Activated effector memory CD4-positive, alpha-beta T cell treated with anti-CD3 and anti-CD28 coated beads, Interleukin-2, amount 50 U/mL, for 16 hours (primary cell): Measurements from ENCODE around the gene PROC.

Experiments
- DNase-seq: peaks from one replicate; pipeline ENCODE4 v3.0.0-alpha.2; 2020

Gene PROC

GRCh38 chr2:127418300-127419111, at the start of gene PROC:
TSS of gene PROC (plus strand) at chr2:127418427. CDS start at chr2:127419943, 1,516 bp downstream.
- DNase-seq, result no peak

GRCh38 chr2:127370010-127370409, 48.2 kb upstream of the PROC start:
- DNase-seq, result no peak

DNA sequence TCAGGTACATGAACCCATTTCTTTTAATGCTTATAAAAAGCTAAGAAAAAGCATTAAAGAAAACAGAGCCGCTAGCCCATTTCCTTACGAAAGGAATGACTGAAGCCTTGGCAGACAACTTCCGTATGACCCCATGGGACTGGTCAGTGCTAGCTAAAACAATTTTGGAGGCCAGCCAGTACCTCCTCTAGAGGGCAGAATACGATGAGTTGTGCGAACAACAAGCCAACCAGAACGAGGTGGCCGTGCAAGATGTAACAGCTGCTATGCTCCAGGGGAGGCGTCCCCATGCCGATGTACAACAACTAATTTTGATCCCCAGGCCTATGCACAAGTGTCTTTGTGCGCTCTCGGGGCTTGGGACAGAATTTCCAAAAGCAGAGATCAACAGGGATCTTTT, 47.2 kb upstream of the PROC start:
- no peak for DNase-seq

DNA sequence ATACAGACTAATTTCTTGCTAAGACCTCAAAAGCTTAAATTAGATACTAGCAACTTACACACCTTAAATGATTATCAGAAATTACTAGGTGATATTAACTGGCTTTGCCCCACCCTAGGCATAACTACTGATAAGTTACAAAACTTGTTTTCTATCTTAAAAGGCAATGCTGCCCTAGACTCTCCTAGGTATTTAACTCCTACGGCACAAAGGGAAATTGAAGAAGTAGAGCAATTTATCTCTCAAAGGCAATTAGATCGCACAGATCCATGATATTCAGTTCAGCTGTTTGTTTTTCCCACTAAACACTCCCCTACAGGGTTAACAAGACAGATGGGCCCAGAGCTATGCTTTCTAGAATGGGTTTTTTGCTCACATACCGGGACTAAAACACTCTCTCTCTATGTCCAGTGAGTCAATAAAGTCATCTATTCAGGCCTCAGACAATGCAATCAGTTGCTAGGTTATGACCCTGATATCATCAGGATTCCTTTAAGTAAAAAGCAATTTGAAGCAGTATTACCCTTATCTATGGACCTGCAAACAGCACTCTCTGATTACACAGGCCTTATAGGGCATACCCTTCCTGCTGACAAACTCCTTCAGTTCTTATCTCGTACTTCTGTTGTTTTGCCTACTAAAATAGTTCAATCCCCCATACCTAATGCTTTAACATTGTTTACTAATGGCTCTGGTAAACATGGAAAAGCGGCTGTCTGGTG, 44.7 kb upstream of the PROC start:
- no peak for DNase-seq

DNA sequence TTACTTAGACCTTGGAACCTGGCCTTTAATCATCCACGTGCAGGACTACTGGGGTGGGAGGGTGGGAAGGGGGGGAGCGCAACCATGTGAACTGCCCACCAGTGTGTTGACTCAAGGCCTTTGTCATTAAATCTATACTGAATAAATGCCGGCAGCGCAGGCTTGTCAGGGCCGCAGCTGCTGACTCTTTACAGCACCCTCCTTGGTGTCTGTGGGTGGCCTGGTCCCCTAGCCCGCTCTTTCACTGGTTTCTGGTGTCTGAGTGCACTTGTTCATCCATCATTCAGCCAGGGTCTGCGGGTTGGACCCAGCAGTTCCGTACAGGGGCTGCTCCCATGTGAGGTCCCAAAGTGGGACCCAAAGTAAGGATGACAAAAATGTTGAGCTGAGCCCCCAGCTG, 42.0 kb upstream of the PROC start:
- no peak for DNase-seq

GRCh38 chr2:127377262-127377661, 41.0 kb upstream of the PROC start:
- DNase-seq, result no peak

GRCh38 chr2:127378720-127379119, 39.5 kb upstream of the PROC start:
- DNase-seq, result no peak

GRCh38 chr2:127379712-127380355, 38.4 kb upstream of the PROC start:
- DNase-seq, result no peak

DNA sequence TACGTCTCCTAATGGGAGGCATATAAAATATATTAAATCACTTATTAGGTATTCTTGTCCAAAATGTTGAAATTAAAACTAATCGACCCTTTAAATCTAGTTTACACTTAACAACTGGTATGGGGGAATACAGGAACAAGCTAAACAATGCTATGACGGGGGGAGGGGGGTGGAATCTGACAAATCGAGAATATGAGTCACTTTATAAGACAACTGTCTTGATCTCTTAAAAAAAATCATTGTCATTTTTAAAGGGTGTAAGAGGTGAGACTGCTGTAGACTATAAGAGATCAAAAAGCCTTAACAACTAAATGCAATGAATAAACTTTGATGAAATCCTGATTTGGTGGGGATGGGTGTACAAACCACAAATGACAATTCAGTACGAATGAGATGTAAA, 36.5 kb upstream of the PROC start:
- no peak for DNase-seq

- no peak for DNase-seq
Measured at GRCh38 chr2:127382831-127383230, 35.4 kb upstream of the PROC start.

DNA sequence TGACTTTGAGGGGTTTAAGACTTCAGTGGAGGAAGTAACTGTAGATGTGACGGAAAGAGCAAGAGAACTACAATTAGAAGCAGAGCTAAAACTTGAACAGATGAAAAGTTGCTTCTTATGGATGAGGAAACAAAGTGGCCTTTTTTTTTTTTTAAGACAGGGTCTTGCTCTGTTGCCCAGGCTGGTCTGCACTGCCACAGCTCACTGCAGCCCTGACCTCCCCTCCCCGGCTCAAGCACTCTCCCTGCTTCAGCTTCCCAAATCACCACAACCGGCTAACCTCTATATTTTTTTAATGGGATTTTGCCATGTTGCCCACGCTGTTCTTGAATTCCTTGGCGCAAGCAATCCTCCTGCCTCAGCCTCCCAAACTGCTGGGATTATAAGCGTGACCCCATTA, 33.7 kb upstream of the PROC start:
- no peak for DNase-seq

- no peak for DNase-seq
Measured at GRCh38 chr2:127386246-127386645, 32.0 kb upstream of the PROC start.

GRCh38 chr2:127386764-127387654, 31.2 kb upstream of the PROC start:
- peak; percentile 91 for DNase-seq

- DNase-seq, result peak; percentile 98
Measured at GRCh38 chr2:127387655-127388422, 30.4 kb upstream of the PROC start, which contains the start of gene MAP3K2. TSS of gene MAP3K2 (minus strand) at chr2:127387975. CDS start at chr2:127343129, 44,846 bp downstream.

GRCh38 chr2:127388423-127389164, 29.6 kb upstream of the PROC start:
- DNase-seq, result no peak

DNA sequence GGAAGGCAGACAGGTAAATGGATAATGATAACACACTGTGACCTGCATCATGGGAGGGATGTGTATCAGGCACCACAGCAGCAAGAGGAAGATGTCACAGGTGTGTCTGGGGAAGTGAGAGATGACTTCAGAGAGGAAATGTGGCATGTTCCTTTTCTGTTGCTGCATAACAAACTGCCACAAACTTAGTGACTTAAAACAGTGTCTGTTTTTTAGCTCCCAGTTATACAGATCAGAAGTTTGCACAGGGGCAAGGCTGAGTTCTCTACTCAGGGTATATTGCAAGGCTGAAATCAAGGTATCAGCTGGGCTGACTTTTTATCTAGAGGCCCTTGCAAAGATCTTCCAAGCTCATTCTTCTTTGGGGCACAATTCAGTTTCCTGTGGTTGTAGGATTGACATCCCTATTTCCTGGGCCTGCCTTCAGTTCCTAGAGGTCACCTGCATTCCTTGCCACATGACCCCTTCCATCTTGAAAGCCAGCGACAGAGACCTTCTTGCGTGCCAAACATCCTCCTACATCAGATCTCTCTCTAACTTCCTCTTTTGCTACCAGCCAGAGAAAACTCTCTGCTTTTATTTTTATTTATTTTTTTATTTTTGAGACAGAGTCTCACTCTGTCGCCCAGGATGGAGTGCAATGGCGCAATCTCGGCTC, 28.3 kb upstream of the PROC start:
- no peak for DNase-seq

DNA sequence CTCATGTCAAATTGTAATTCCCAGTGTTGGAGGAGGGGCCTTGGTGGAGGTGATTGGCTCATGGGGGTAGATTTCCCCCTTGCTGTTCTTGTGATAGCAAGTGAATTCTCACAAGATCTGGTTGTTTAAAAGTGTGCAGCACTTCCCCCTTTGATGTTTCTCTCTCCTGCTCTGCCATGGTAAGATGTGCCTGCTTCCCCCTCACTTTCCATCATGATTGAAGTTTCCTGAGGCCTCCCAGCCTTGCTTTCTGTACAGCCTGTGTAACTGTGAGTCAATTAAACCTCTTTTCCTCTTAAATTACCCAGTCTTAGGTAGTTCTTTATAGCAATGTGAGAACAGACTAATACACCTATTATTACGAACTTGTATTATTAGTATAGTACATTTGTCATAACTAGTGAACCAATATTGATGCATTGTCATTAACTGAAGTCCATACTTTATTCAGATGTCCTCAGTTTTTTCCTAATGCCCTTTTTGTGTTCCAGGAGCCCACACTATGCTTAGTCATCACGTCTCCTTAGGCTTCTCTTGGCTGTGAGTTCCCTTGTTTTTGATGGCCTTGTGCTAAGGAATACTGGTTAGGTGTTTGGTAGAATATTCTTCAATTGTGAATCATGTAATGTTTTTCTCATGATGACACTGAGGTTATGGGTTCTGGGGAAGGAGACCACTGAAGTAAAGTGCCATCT, 25.9 kb upstream of the PROC start:
- no peak for DNase-seq

- no peak for DNase-seq
Measured at GRCh38 chr2:127392828-127393578, 25.2 kb upstream of the PROC start.

- DNase-seq, result no peak
Measured at GRCh38 chr2:127394492-127394891, 23.7 kb upstream of the PROC start.
